GM12878 (cell line): ENCODE measurements around the gene TRMT44. TPM values are rescaled to one million over a fixed set of nuclear protein-coding genes. Genes with fewer than 3 reads are reported as not detected.

Experiments
- ATAC-seq: fragments of 200-7000 bp; cut with Tn5 transposase; 3 replicates; pipeline ENCODE4 v1.9.1; 2020; ENCODE audit warnings: mild to moderate bottlenecking, moderate library complexity
- BruUV-seq: library from RNA; stranded (reverse); fragments of 400-500 nt; replicated peaks from 2 replicates; lab custom pipeline; 2021; lab: Mats Ljungman, UMichigan
- CTCF ChIA-PET: fragments of 300-600 bp; sonication (Branson Sonifier 250); formaldehyde crosslinking; extraction: SDS; loops from one replicate; lab custom pipeline; 2021; ENCODE audit warnings: inconsistent platforms; lab: Yijun Ruan, JAX
- POLR2A ChIA-PET: fragments of 350-600 bp; formaldehyde crosslinking; extraction: SDS; loops from one replicate; lab custom pipeline; 2021; ENCODE audit warnings: inconsistent platforms; lab: Charles Lee
- RAD21 ChIA-PET: fragments of 300-600 bp; sonication (Branson Sonifier 250); formaldehyde crosslinking; loops from one replicate; lab custom pipeline; 2023; ENCODE audit warnings: antibody characterized with exemption; ENCODE audit not compliant: unreplicated experiment; lab: Charles Lee
- SMC1A ChIA-PET: fragments of 300-600 bp; sonication (Branson Sonifier 250); formaldehyde crosslinking; loops from one replicate; lab custom pipeline; 2023; ENCODE audit not compliant: unreplicated experiment, uncharacterized antibody; lab: Charles Lee
- DNase-seq: peaks from one replicate; pipeline ENCODE4 v3.0.0-alpha.2; 2011; ENCODE audit warnings: low read depth, low spot score
- FAIRE-seq: peaks from 3 replicates; lab custom pipeline; 2011; peaks lifted over from hg19 to GRCh38; lab: Jason Lieb, UNC
- H2AFZ ChIP-seq: 2 replicates; pipeline ENCODE4 v1.6.0; 2011; ENCODE audit warnings: low read depth, low read length, control low read depth; ENCODE audit not compliant: control insufficient read depth
- H3K27ac ChIP-seq: 2 replicates; pipeline ENCODE4 v1.5.1; 2011; ENCODE audit warnings: control low read depth; ENCODE audit not compliant: control insufficient read depth, insufficient read depth
- H3K27me3 ChIP-seq, 2 experiments: replicated peaks in 1 of 2; 2 replicates each; pipeline versions ENCODE4 v1.6.0 to v1.6.1; 2011; ENCODE audit warnings: low read length in 1 of 2; ENCODE audit not compliant: control insufficient read depth in 2 of 2, insufficient read depth in 2 of 2
- H3K36me3 ChIP-seq, 2 experiments: 2 replicates each; pipeline ENCODE4 v1.5.1; 2011; ENCODE audit warnings: low read length in 1 of 2; ENCODE audit not compliant: control insufficient read depth in 2 of 2, insufficient read depth in 2 of 2
- H3K4me1 ChIP-seq: 2 replicates; pipeline ENCODE4 v1.6.1; 2011; ENCODE audit warnings: mild to moderate bottlenecking, low read length, moderate library complexity, mixed read lengths; ENCODE audit not compliant: control insufficient read depth, insufficient read depth
- H3K4me2 ChIP-seq: 2 replicates; pipeline ENCODE4 v1.6.0; 2011; ENCODE audit warnings: control low read depth; ENCODE audit not compliant: control insufficient read depth, insufficient read depth
- H3K4me3 ChIP-seq: fragments of 200-600 bp; sonication (generic); 2 replicates; pipeline ENCODE4 v1.5.1; 2016
- H3K79me2 ChIP-seq: 2 replicates; pipeline ENCODE4 v1.6.0; 2011; ENCODE audit warnings: low read length; ENCODE audit not compliant: control insufficient read depth, insufficient read depth
- H3K9ac ChIP-seq: 2 replicates; pipeline ENCODE4 v1.8.0; 2011; ENCODE audit warnings: low read length, control low read depth, mixed read lengths; ENCODE audit not compliant: control insufficient read depth, insufficient read depth
- H3K9me3 ChIP-seq: replicated peaks from 3 replicates; pipeline ENCODE4 v1.5.1; 2011; ENCODE audit warnings: mild to moderate bottlenecking, low read length; ENCODE audit not compliant: control insufficient read depth, insufficient read depth
- H4K20me1 ChIP-seq: 2 replicates; pipeline ENCODE4 v1.6.0; 2011; ENCODE audit not compliant: control insufficient read depth, insufficient read depth
- CHD2 ChIP-seq: IDR thresholded peaks from 2 replicates; pipeline ENCODE4 v1.6.1; 2011; ENCODE audit warnings: low read depth, low read length, improper control_type of control experiment, borderline replicate concordance
- IRF4 ChIP-seq: IDR thresholded peaks from 2 replicates; pipeline ENCODE4 v1.6.1; 2011; ENCODE audit warnings: low read depth, low read length
- RB1 ChIP-seq: fragments of 450-650 bp; formaldehyde crosslinking; IDR thresholded peaks from 2 replicates; pipeline ENCODE4 v1.6.1; 2017; ENCODE audit warnings: mild to moderate bottlenecking, borderline replicate concordance
- SIX5 ChIP-seq: IDR thresholded peaks from 2 replicates; pipeline ENCODE4 v1.6.1; 2011; ENCODE audit warnings: mild to moderate bottlenecking, low read depth, low read length, moderate library complexity; ENCODE audit not compliant: severe bottlenecking
- SMAD1 ChIP-seq: fragments of 450-650 bp; IDR thresholded peaks from 2 replicates; pipeline ENCODE4 v1.6.1; 2018; ENCODE audit warnings: mild to moderate bottlenecking, low read depth; ENCODE audit not compliant: partially characterized antibody
- WRNIP1 ChIP-seq: IDR thresholded peaks from 2 replicates; pipeline ENCODE4 v1.6.1; 2011; ENCODE audit warnings: low read depth, low read length, improper control_type of control experiment, borderline replicate concordance
- ZBED1 ChIP-seq: IDR thresholded peaks from 2 replicates; pipeline ENCODE4 v1.6.1; 2016; ENCODE audit warnings: borderline replicate concordance
- WGBS: methylation state at CpG from one replicate; pipeline ENCODE4 v1.1.6; 2016; ENCODE audit warnings: low lambda C conversion rate; ENCODE audit not compliant: insufficient replicate concordance, insufficient coverage; ENCODE audit errors: missing lambda C conversion rate; 5-methylcytosine and 5-hydroxymethylcytosine counted together
- in situ Hi-C: fragments of 300-500 bp; cut with MboI; formaldehyde crosslinking; loops from 9 replicates; pipeline ENCODE4 v1.14.3; 2018; ENCODE audit warnings: mixed read lengths
- intact Hi-C: fragments of 100-400 bp; cut with micrococcal nuclease; formaldehyde crosslinking; loops from one replicate; pipeline ENCODE4 v1.14.2; 2022; ENCODE audit not compliant: unreplicated experiment
- polyA plus RNA-seq, 11 experiments: library from polyadenylated mRNA; depleted of rRNA in 4 of 11; unstranded in 6 of 11; stranded (reverse) in 5 of 11; fragments of >200 nt; fragmentation: Nextera tagmentation in 4 of 11; fragmentation: Illumina TruSeq in 1 of 11; extraction: Ambion mirVana in 4 of 11; extraction: Trizol in 1 of 11; gene quantifications; 1 replicate in 1 of 11; 2 replicates in 10 of 11; pipeline versions ENCODE4 v1.2.1 to v1.2.3, GENCODE V29; 2011 to 2016; ENCODE audit warnings: inconsistent platforms in 2 of 11, missing spikeins in 2 of 11, low read depth in 1 of 11
- total RNA-seq, 4 experiments: library from RNA; depleted of rRNA in 3 of 4; stranded (reverse); fragments of >200 nt in 3 of 4; fragmentation: Illumina TruSeq in 1 of 4; extraction: Trizol in 1 of 4; gene quantifications; 2 replicates each; pipeline versions ENCODE4 v1.2.1 to v1.2.3, GENCODE V29; 2013 to 2021
- TF ChIP-seq, protein P1 (sequence below): fragments of 450-650 bp; IDR thresholded peaks from 2 replicates; pipeline ENCODE4 v1.6.1; 2017; ENCODE audit warnings: mild to moderate bottlenecking

The TRMT44 gene
- total and polyA plus RNA-seq, 10 of the 15 experiments (the other 5 are each of a cell fraction or from before 2014, with no cell fraction given): 1.3 to 18.5 (median 10.1) TPM

GRCh38 chr4:8494218-8494617, 53.6 kb downstream of the TRMT44 start:
- no TSS peak for BruUV-seq
- Histone ChIP-seq H3K36me3 (no peaks in the 10 kb centered on the region), H3K4me2 (no peak overlapping the region), H3K4me3 (no peak overlapping the region), H3K79me2 (no peaks in the 10 kb centered on the region), H3K4me1 (no peaks in the 10 kb centered on the region), H4K20me1 (no peaks in the 10 kb centered on the region), H3K27ac (no peak overlapping the region)
- ChIA-PET POLR2A (interaction anchor here (0.6 kb wide), 1 partner anchor 1457 kb away, joined by 4 read pairs; no protein-coding TSS in a partner anchor), SMC1A (interaction anchor here (1.0 kb wide), 1 partner anchor 26 kb away, joined by 3 read pairs; no protein-coding TSS in a partner anchor), RAD21 (no interaction called here)
- FAIRE-seq: no peak
- ATAC-seq: no peak
- no peak for DNase-seq
- in situ Hi-C loops (no loop called here), intact Hi-C loops (no loop called here)
- no peak for TF ChIP-seq RB1
- no peak for TF ChIP-seq WRNIP1
- TF ChIP-seq SIX5: no peak
- no peak for TF ChIP-seq SMAD1
- TF ChIP-seq ZBED1: no peak
- TF ChIP-seq IRF4: no peak
- TF ChIP-seq, protein P1, sequence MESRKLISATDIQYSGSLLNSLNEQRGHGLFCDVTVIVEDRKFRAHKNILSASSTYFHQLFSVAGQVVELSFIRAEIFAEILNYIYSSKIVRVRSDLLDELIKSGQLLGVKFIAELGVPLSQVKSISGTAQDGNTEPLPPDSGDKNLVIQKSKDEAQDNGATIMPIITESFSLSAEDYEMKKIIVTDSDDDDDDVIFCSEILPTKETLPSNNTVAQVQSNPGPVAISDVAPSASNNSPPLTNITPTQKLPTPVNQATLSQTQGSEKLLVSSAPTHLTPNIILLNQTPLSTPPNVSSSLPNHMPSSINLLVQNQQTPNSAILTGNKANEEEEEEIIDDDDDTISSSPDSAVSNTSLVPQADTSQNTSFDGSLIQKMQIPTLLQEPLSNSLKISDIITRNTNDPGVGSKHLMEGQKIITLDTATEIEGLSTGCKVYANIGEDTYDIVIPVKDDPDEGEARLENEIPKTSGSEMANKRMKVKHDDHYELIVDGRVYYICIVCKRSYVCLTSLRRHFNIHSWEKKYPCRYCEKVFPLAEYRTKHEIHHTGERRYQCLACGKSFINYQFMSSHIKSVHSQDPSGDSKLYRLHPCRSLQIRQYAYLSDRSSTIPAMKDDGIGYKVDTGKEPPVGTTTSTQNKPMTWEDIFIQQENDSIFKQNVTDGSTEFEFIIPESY: no peak
- TF ChIP-seq CHD2: no peak
- TF ChIP-seq, all 136 proteins: peak for 0
- Histone ChIP-seq H2AFZ (no peak overlapping the region), H3K9me3 (no peaks in the 10 kb centered on the region; the same call in 2 of the 3 replicates), H3K9ac (no peak overlapping the region), H3K27me3 (no peaks in the 10 kb centered on the region)
- CTCF ChIA-PET: no interaction called here
- 42% methylated on average over 3 of the region's 3 CpGs for WGBS
